Neural crest cell (in vitro differentiated cells): ENCODE results near the gene PPM1M. TPM values are rescaled to one million over a fixed set of nuclear protein-coding genes. Genes with fewer than 3 reads are reported as not detected.
A peak's percentile ranks its signal among the peaks of the same experiment; 100 is the strongest.

Source experiments
- DNase-seq: peaks from one replicate; pipeline ENCODE4 v3.0.0; 2021; ENCODE audit warnings: low read depth, mixed read lengths, low spot score
- H3K27ac Mint-ChIP-seq: one replicate; pipeline ENCODE4 v1.8.0; 2021; ENCODE audit warnings: mild to moderate bottlenecking, mixed read lengths; ENCODE audit not compliant: unreplicated experiment
- H3K27me3 Mint-ChIP-seq: 2 replicates; pipeline ENCODE4 v1.8.0; 2021; ENCODE audit warnings: low read depth, mild to moderate bottlenecking, mixed read lengths
- H3K36me3 Mint-ChIP-seq: 2 replicates; pipeline ENCODE4 v1.8.0; 2021; ENCODE audit warnings: low read depth, mild to moderate bottlenecking, mixed read lengths
- H3K4me1 Mint-ChIP-seq: 2 replicates; pipeline ENCODE4 v1.8.0; 2021; ENCODE audit warnings: mixed read lengths
- H3K4me3 Mint-ChIP-seq: one replicate; pipeline ENCODE4 v1.8.0; 2021; ENCODE audit warnings: mild to moderate bottlenecking, mixed read lengths
- H3K9me3 Mint-ChIP-seq: 2 replicates; pipeline ENCODE4 v1.8.0; 2021; ENCODE audit warnings: mixed read lengths
- CTCF ChIP-seq: fragments of 200-600 bp; sonication (generic); conservative IDR thresholded peaks from 2 replicates; pipeline ENCODE4 v1.5.0; 2021; ENCODE audit warnings: antibody characterized with exemption, mild to moderate bottlenecking
- total RNA-seq: library from RNA; stranded (reverse); gene quantifications from 2 replicates; pipeline ENCODE4 v1.2.1, GENCODE V29; 2021

Gene PPM1M
- total RNA-seq, 1 donor from 2014 or later: 4.4 TPM

- no peak for DNase-seq
- no peak for TF ChIP-seq CTCF
- H3K4me1 Mint-ChIP-seq: peaks cover 26% of the 10 kb centered on the region
- no peaks in the 10 kb centered on the region for H3K27me3 Mint-ChIP-seq
- H3K9me3 Mint-ChIP-seq: no peaks in the 10 kb centered on the region
- H3K36me3 Mint-ChIP-seq: peaks cover 12% of the 10 kb centered on the region
- peak overlapping the region; percentile 99 for H3K4me3 Mint-ChIP-seq
- peak overlapping the region; percentile 98 for H3K27ac Mint-ChIP-seq
Measured at GRCh38 chr3:52198643-52199608, 46.6 kb upstream of the PPM1M start.

- H3K36me3 Mint-ChIP-seq: peaks cover 21% of the 10 kb centered on the region
- peaks cover 26% of the 10 kb centered on the region for H3K4me1 Mint-ChIP-seq
- H3K9me3 Mint-ChIP-seq: no peaks in the 10 kb centered on the region
- no peak overlapping the region for H3K27ac Mint-ChIP-seq
- H3K4me3 Mint-ChIP-seq: no peak overlapping the region
- TF ChIP-seq CTCF: no peak
- DNase-seq: no peak
- H3K27me3 Mint-ChIP-seq: no peaks in the 10 kb centered on the region
Measured at GRCh38 chr3:52200981-52201679, 44.4 kb upstream of the PPM1M start.

- DNase-seq: no peak
- Mint-ChIP-seq H3K9me3 (no peaks in the 10 kb centered on the region), H3K4me1 (peaks cover 22% of the 10 kb centered on the region), H3K4me3 (no peak overlapping the region), H3K27ac (no peak overlapping the region), H3K36me3 (peaks cover 29% of the 10 kb centered on the region), H3K27me3 (no peaks in the 10 kb centered on the region)
- TF ChIP-seq CTCF: no peak
Measured at GRCh38 chr3:52202384-52203077, 43.0 kb upstream of the PPM1M start.

- no peak for DNase-seq
- H3K4me1 Mint-ChIP-seq: peaks cover 15% of the 10 kb centered on the region
- H3K4me3 Mint-ChIP-seq: no peak overlapping the region
- peaks cover 36% of the 10 kb centered on the region for H3K36me3 Mint-ChIP-seq
- TF ChIP-seq CTCF: no peak
- H3K9me3 Mint-ChIP-seq: no peaks in the 10 kb centered on the region
- no peaks in the 10 kb centered on the region for H3K27me3 Mint-ChIP-seq
- no peak overlapping the region for H3K27ac Mint-ChIP-seq
Measured at GRCh38 chr3:52203701-52204100, 41.9 kb upstream of the PPM1M start.

GRCh38 chr3:52204337-52205073 is 41.1 kb upstream of the PPM1M start:
- Mint-ChIP-seq H3K4me1 (peaks cover 7% of the 10 kb centered on the region), H3K36me3 (peaks cover 36% of the 10 kb centered on the region)
- DNase-seq: no peak

More at GRCh38 chr3:52204337-52205073, 41.1 kb upstream of the PPM1M start:
- no peaks in the 10 kb centered on the region for H3K27me3 Mint-ChIP-seq
- no peak for TF ChIP-seq CTCF
- no peak overlapping the region for H3K4me3 Mint-ChIP-seq
- H3K27ac Mint-ChIP-seq: no peak overlapping the region
- H3K9me3 Mint-ChIP-seq: no peaks in the 10 kb centered on the region
